Lower leg skin (tissue), 3 donors: ENCODE results near the gene COX6B1.
"Not testable (repeated sequence)": the region's sequence is repeated elsewhere in the genome, so short reads cannot be mapped to it uniquely, and the experiment has no call there.

Experiments
- CTCF ChIP-seq, 3 donors: fragments of 450-650 bp; IDR thresholded peaks; one replicate each; pipeline ENCODE4 v1.5.1; 2016; ENCODE audit warnings: antibody characterized with exemption in 3 of 3, mild to moderate bottlenecking in 3 of 3, moderate library complexity in 2 of 3
- POLR2A ChIP-seq, 2 donors: fragments of 450-650 bp; IDR thresholded peaks; one replicate each; pipeline ENCODE4 v1.6.1; 2016 to 2017; ENCODE audit warnings: antibody characterized with exemption in 2 of 2, mild to moderate bottlenecking in 1 of 2, moderate library complexity in 1 of 2

GRCh38 chr19:35691106-35691505, 43.0 kb downstream of the COX6B1 start:
- TF ChIP-seq CTCF, POLR2A (IDR thresholded peaks at IDR 0.05): not testable (repeated sequence)
